Tibial nerve (tissue), 3 donors: Measurements from ENCODE around the gene UTP14A.

ENCODE experiments used
- CTCF ChIP-seq, 5 experiments: fragments of 200-600 bp in 3 of 5; fragments of 450-650 bp in 2 of 5; sonication (generic) in 3 of 5; IDR thresholded peaks; one replicate each; pipeline ENCODE4 v1.5.1; 2016 to 2019; ENCODE audit warnings: antibody characterized with exemption in 5 of 5, mild to moderate bottlenecking in 3 of 5, moderate library complexity in 2 of 5
- POLR2A ChIP-seq, 2 donors: fragments of 450-650 bp; IDR thresholded peaks; one replicate each; pipeline ENCODE4 v1.6.1; 2017; ENCODE audit warnings: antibody characterized with exemption in 2 of 2, mild to moderate bottlenecking in 2 of 2, moderate library complexity in 2 of 2

- TF ChIP-seq CTCF (IDR thresholded peaks at IDR 0.05), result no peak
- TF ChIP-seq POLR2A (IDR thresholded peaks at IDR 0.05), result no peak
Observed at GRCh38 chrX:129965166-129965565, 59.2 kb downstream of the UTP14A start.
